HG03280 (cell line): ENCODE results near the gene FAT1.
"Not testable (repeated sequence)": the region's sequence is repeated elsewhere in the genome, so short reads cannot be mapped to it uniquely, and the experiment has no call there.

Experiments used
- ATAC-seq: cut with Tn5 transposase; IDR thresholded peaks from one replicate; pipeline ENCODE4 v1.9.1; 2021; ENCODE audit warnings: mild to moderate bottlenecking, moderate library complexity; ENCODE audit not compliant: unreplicated experiment

The FAT1 gene

GRCh38 chr4:186666252-186666651 is 57.4 kb downstream of the FAT1 start:
- no peak for ATAC-seq

GRCh38 chr4:186660403-186660802 is 63.3 kb downstream of the FAT1 start:
- ATAC-seq, result no peak

- no peak for ATAC-seq
Measured at GRCh38 chr4:186659935-186660334, 63.7 kb downstream of the FAT1 start.

DNA sequence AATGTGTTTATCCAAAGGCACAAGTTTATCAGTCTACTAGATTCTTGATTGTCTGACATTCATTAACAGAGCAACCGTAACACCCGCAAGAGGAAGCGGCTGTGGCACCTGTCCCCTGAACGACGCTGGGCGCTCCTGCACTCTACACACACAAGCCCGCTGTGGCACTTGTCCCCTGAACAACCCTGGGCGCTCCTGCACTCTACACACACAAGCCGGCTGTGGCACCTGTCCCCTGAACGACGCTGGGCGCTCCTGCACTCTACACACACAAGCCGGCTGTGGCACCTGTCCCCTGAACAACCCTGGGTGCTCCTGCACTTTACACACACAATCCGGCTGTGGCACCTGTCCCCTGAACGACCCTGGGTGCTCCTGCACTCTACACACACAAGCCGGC is 64.2 kb downstream of the FAT1 start:
- ATAC-seq, result not testable (repeated sequence)

DNA sequence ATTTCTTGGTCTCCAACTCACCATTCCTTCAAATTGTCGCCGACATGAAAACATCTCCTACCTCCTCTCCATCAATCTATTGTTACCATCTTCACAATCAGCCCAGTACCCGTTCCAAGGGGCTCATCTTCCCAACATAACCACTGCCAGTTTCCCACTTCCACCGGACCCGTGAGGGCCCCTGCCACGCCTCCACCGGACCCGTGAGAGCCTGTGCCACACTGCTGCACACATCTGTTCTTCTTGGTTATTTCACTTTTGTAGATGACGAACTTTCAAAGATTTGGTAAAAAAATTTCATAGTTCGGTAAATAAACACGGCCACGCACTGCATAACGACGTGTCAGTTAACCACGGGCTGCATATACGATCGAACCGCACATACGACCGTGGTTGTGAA is 65.0 kb downstream of the FAT1 start:
- ATAC-seq, result no peak

- ATAC-seq, result no peak
Measured at GRCh38 chr4:186657764-186658163, 65.9 kb downstream of the FAT1 start.

DNA sequence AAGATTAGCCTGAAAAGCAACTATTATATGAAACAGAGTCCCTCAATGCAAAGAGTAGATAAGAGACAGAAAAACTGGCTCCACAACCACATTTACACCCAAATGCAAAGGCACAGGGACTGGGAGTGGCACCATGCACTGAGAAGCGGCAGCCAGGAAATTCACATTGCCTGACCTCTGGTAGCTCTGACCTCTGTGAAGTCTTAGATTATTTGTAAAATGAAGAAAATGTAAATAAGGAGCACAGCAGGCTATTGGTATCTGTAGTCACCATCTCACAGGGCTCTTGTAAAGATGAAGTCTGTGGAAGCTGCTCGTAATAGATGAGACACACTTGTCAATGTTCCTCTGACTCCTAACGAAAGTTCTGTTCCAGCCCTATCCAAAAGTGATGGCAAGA is 69.7 kb downstream of the FAT1 start:
- no peak for ATAC-seq

DNA sequence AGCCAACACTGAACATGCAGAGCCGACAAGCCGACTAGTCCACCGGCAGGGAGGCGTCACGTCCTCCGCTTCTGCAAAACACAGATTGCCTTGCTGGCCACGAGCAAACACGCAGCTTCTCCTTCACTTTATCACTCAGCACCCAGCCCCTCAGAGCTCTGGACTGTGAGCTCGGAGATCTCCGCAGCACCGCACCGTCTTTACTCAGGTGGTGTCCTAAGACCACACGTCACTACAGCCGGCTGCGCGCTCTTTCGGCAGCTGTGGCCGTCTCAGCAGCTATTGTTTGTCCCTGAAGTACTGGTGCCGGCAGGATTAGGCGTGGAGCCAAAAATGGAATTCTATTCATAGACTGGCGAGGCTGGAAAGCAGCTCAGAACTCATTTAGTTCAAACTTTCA is 72.0 kb downstream of the FAT1 start:
- ATAC-seq, result no peak

- ATAC-seq, result no peak
Measured at GRCh38 chr4:186651181-186651603, 72.5 kb downstream of the FAT1 start.

DNA sequence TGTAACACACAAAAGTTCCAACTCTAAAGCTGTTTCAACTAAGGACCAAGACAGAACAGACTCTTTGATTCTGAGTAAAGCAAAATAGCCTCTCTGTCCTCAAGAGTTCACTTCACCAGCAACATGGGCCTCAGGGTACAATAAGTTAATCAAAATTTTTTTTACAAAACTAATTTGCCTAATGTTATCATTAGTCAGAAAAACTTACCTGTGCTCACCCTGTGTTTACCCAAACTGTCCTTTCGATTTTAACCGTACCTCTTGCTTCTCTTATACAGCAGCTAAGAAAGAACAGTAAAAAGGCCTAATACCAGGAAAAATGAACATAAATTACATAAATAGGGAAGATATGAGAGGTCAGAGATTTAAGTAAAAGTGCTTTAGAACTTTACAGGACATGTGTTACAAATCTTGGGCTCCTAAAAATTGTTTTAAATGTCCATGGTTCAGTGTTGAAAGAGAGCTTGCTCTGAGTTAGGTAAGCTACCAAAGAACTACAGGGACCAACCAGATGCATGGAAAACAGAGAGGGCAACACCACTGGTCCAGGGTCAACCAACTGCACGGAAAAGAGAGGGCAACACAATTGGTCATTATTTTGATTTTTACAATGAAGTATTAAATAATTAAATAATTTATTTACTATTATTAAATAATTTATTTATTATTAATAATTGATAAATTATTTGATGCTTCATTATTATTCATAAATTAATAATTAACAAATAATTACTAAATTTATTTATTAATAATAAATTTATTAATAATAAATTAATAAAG is 73.1 kb downstream of the FAT1 start:
- no peak for ATAC-seq

DNA sequence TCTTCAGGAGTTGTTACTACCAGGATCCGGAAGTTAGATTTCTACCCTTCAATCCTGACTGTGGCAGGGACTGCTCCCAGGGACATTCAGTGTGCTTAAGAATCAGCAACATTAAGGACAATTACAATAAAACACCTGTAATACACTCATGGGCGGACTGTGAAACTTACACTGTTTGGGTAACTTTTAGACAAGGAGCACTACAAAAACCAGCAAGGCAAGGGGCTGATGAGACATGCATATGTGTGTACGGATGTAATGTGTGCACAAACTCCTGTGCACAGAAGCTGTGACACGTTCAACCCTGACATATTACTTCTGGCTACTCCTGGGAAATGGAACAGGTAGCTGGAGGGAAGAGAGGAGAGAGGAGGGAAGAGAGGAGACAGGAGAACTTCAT is 75.8 kb downstream of the FAT1 start:
- no peak for ATAC-seq

GRCh38 chr4:186644737-186645261 is 78.9 kb downstream of the FAT1 start:
- no peak for ATAC-seq

DNA sequence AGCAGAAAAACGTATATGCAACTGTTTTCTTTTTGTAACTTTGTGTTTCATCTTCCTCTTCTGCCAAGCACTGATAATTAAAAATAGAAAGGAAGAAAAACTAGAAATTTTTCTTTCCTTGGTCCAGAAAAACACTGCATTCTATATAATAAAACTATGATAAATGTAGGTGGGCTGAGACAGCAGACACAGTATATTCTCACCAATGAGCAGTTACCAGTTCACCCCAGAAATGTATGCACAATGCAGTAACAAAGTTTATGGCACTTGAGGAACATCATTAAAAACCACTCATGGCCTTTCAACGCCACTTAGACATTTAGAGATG is 79.4 kb downstream of the FAT1 start:
- ATAC-seq, result no peak

DNA sequence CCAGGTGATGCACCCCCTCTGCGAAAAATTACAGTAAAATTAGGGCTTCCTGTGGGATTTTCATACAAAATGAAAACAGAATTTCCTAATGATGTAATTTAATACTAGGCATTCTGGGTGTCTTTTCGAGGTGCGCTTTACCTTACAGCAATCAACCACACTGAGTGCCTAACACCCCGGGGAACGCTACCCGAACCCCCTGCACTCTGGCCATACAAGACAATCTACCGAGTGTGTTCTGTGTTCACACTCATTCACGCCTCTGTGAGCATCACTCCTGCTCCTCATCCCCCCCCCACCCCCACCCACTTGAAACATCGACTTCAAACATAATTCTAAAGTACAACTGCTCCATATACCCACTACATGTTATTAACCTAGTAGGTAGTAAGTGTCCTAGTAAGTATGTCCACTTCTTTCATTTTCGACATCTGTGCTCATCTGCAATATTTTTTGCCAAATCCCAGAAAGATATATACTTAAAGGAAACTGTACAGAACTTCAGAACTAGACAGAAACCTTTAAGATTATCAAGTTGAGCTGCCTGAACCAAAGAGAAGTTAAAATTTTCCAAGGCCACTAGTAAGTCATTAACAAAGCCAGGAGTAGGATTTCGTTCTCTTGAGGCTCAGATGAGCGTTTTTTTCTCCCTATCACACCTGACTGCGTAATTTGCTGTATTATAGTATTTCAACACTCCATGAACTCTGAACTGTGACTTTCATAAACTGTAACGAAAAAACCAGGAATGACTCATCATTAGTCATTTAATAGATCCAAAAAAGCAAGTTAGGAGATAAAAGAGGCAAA is 80.0 kb downstream of the FAT1 start:
- ATAC-seq, result no peak

DNA sequence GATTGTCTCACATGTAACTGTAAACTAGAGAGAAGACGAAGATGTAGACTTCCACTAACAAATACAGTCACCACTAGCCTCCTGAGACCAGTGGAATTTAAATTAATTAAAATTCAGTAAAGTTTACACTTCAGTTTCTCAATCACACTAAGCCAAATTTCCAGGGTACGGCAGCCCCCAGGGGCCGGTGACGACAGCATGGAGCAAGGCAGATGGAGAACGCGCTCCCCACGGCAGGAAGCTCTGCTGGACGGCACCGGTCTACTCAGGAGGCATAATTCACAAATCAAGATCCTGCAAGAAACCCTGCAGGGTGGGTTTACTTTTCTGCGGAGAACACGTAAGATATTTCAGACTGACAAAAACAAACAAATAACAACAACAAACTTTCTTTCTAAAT is 80.7 kb downstream of the FAT1 start:
- ATAC-seq, result no peak

DNA sequence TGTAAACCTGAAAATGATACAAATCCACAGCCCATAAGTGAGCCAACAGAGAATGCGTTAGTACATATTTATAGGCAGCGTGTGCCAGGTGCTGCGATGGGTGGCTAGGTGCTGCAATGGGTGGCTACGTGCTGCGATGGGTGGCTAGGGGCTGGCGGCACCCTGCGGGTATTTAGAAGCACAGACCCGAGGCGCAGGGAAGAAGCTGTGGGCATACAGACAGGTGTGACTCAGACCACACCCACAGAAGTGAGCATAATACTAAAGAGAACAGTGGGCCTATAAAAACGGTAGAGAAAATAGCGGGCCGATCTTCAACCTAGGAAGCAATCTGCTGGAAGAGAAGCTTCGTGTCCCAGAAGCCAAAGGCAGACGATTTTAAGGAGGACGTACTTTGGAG is 81.1 kb downstream of the FAT1 start:
- ATAC-seq, result no peak

DNA sequence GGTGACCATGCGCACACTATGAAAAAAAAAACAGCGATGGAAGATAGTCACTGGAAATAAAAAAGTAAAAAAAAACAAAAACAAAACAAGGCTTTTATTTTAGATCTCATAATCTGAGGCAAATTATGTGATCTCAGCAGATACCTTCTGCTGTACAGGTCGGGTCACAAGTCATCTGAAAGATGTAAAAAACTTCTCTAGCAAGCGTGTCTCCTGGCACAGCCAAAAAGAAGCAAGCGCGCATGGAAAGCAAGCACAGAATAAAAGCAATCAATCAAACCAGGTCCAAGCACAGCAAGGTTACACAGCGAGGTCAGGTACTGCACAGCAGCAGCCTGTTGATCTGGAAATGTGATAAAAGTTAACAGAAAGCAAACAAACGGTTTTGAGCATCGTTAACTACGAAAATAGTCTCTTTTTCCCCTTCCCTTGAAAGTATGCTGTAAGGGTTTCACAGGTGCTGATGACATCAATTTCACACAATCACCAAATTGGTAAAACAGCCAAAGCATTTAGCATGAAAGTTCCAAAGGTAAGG is 89.0 kb downstream of the FAT1 start:
- no peak for ATAC-seq

DNA sequence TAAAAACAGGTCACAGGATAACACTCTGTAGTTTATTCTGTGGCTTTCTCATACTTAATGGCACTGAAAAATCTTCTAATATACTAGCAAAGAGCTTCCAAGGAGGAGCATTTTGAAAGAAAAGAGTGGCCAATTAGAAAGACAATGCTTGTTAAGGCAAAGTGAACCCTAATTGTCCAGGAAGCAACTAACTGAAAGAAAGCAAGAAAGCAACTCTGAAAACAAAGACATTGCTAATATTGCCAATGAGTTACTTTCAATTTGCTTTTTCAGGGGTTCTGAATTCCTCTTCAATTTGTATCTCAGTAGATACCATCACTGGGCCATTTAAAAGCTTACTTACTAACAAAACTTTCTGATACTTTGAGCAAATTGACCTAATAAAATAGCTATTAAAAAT is 89.8 kb downstream of the FAT1 start:
- ATAC-seq, result no peak

DNA sequence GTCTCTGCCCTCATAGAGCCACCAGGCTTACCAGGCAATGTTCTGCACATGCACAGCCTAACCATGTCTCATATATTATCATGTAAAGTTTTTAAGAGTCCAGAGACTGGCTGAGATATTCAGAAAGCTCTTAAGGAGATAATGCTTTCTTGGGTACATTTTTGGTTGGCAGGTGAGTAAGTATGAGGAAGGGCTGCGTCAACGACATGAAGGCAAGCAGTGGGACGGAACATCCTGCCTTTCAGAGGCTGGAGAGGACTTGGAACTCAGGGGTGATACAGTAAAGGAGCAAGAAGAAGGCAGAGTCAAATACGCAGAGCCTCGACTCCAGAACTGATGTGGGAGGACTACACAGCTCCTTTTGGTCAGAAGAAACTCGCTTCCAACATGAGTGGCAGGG is 93.5 kb downstream of the FAT1 start:
- ATAC-seq, result no peak

DNA sequence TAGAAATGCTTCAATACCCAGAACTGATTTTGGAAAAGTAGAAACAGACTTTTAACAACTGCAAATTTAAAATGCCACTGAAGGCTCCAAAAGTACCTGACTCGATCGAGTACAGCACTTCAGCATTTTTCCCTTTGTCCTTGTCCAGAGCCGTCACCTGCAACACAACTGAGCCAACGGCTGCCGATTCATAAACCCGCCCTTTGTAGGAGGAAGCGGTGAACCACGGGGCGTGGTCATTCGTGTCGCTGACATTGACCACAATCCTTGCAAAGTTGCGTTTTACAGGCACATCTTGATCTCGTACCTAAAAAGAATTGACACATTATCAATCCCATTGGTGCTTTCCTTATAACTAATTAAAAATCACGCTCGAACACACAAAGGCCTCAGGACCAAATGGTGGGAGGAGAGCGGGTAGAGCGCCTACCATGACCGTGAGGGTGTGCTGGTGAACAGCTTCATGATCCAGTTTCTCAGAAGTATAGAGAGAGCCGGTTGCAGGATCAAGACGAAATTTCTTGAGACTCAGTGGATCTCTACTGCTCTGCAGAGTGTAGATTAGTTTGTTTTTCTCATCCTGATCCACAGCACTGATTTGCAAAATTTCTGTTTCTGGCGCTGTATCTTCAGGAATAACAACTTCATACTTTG is 95.5 kb downstream of the FAT1 start:
- ATAC-seq, result no peak

DNA sequence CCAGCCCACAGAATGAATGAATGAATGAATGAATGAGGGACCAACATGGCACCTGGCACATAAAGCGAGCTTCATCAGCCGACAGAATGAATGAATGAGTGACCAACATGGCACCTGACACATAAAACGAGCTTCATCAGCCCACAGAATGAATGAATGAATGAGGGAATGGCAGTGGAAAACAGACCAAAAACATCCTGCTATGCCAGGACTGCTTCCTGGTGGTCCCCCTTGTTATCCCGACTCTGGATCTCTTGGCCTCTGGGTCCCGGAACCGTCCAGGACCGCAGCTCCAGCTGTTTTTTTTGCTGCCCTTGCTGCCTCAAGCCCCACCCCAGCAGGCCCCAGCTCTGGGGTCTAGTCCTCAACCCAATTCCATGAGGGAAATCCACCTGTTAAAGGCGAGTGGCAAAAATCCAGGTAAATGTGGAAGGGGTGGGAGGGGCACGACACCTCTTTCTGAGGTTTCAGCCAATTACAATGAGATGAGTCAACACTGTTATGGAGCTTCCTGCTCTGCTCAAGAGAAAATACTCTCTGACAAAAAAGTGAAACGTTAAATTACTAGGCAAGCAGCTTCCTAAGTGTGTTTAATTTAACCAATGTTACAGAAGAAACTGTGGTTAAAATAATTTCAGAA is 96.3 kb downstream of the FAT1 start:
- ATAC-seq, result no peak
